Pulmonary artery endothelial cell (primary cell): Measurements from ENCODE around the gene TTC28. TPM values are rescaled to one million over a fixed set of nuclear protein-coding genes. Genes with fewer than 3 reads are reported as not detected.
"Not testable (repeated sequence)": the region's sequence is repeated elsewhere in the genome, so short reads cannot be mapped to it uniquely, and the experiment has no call there.

Experiments
- DNase-seq: peaks from one replicate; pipeline ENCODE4 v3.0.0-alpha.2; 2011; ENCODE audit warnings: low read depth, low spot score
- total RNA-seq: library from RNA; depleted of rRNA; stranded (reverse); fragments of >200 nt; gene quantifications from 2 replicates; pipeline ENCODE4 v1.2.3, GENCODE V29; 2014

Gene TTC28
- total RNA-seq: 15.6 and 16.0 TPM in 2 replicates

GRCh38 chr22:28679611-28680287, at the start of gene TTC28:
TSS of gene TTC28 (minus strand) at chr22:28679840. CDS start at chr22:28679723, 117 bp downstream.
- peak; percentile 49 for DNase-seq

- no peak for DNase-seq
Measured at GRCh38 chr22:28728621-28729313, 49.1 kb upstream of the TTC28 start.

- no peak for DNase-seq
Measured at GRCh38 chr22:28728002-28728401, 48.4 kb upstream of the TTC28 start.

- DNase-seq: no peak
Measured at GRCh38 chr22:28718044-28718443, 38.4 kb upstream of the TTC28 start.

GRCh38 chr22:28716686-28717085, 37.0 kb upstream of the TTC28 start:
- no peak for DNase-seq

GRCh38 chr22:28715611-28716010, 36.0 kb upstream of the TTC28 start:
- no peak for DNase-seq

- no peak for DNase-seq
Measured at GRCh38 chr22:28714043-28714628, 34.5 kb upstream of the TTC28 start.

- no peak for DNase-seq
Measured at GRCh38 chr22:28711820-28712777, 32.5 kb upstream of the TTC28 start.

- no peak for DNase-seq
Measured at GRCh38 chr22:28711341-28711740, 31.7 kb upstream of the TTC28 start.

GRCh38 chr22:28710576-28711191, 31.0 kb upstream of the TTC28 start:
- peak; percentile 73 for DNase-seq

- DNase-seq: no peak
Measured at GRCh38 chr22:28710107-28710506, 30.5 kb upstream of the TTC28 start.

- DNase-seq: no peak
Measured at GRCh38 chr22:28706845-28707244, 27.2 kb upstream of the TTC28 start.

GRCh38 chr22:28703436-28703835, 23.8 kb upstream of the TTC28 start:
- DNase-seq: no peak

GRCh38 chr22:28702891-28703290, 23.3 kb upstream of the TTC28 start:
- no peak for DNase-seq

GRCh38 chr22:28693041-28693760, 13.6 kb upstream of the TTC28 start:
- DNase-seq: not testable (repeated sequence)

- DNase-seq: not testable (repeated sequence)
Measured at GRCh38 chr22:28689796-28690195, 10.2 kb upstream of the TTC28 start.

- DNase-seq: not testable (repeated sequence)
Measured at GRCh38 chr22:28682966-28683365, 3.3 kb upstream of the TTC28 start.

GRCh38 chr22:28680813-28681490, 1.3 kb upstream of the TTC28 start:
- not testable (repeated sequence) for DNase-seq

- not testable (repeated sequence) for DNase-seq
Measured at GRCh38 chr22:28678778-28679610, 646 bp downstream of the TTC28 start.
